Kidney glomerular epithelial cell (primary cell): ENCODE results near the gene MED19.
"Not testable (repeated sequence)": the region's sequence is repeated elsewhere in the genome, so short reads cannot be mapped to it uniquely, and the experiment has no call there.

Experiments
- DNase-seq: peaks from one replicate; lab custom pipeline; 2025; lab: John Stamatoyannopoulos, UW

The MED19 gene

DNA sequence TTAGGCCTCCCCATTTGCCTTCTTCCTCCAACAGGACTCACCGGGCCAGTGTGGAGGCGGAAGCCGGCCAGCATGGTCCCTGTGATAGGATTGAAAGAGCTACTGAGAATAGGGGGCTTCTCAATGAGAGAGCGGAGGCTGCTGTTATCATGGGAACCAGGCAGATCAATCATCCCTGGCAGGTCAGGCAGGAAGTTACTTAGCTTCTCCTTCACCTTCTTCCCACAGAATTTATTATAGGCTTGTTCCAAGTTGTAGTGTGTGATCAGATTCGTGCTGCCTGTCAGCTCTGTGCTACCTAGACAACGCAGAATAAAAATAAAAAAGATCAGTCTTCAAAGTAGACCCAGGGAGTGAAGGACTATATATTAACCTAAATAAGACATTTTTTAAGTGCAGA, 7.1 kb downstream of the MED19 start:
- no peak for DNase-seq

- DNase-seq: no peak
Measured at GRCh38 chr11:57703341-57703740, 8.7 kb downstream of the MED19 start.

DNA sequence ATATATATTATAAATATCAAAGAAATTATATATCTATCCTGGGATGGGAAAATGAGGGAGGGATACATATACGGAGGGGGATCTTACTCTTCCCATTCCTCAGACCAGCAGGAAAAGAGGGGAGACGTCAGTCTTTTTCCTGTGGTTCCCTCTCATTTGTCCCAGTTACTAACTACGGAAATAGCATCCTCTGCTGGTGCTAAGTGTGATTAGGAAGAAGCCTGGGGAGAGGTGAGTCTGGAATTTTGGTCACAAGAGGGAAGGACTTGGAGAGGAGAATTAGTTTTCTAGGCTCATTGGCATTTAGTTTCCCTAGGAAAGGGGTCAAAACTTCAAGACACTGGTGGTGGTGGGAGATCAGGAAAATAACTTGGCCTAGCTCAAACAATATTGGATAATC, 11.6 kb downstream of the MED19 start:
- DNase-seq: no peak

DNA sequence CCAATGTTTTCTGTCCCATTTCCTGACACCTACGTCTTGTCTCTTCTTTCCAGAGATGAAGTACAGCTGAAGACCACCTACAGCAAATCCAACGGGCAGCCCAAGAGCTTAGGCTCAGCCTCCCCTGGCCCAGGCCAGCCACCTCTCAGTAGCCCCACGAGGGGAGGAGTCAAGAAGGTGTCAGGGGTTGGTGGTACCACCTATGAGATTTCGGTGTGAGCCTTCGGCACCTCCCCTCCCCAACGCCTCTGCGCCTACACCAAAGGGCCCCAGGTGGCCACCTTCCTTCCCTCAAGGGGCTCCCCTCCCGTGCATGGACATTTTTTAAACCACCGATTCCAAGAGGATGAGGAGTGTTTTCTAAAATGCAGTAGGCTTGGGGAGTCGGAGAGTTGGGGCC, 12.2 kb downstream of the MED19 start:
- no peak for DNase-seq

GRCh38 chr11:57698843-57699365, 13.1 kb downstream of the MED19 start:
- DNase-seq: no peak

DNA sequence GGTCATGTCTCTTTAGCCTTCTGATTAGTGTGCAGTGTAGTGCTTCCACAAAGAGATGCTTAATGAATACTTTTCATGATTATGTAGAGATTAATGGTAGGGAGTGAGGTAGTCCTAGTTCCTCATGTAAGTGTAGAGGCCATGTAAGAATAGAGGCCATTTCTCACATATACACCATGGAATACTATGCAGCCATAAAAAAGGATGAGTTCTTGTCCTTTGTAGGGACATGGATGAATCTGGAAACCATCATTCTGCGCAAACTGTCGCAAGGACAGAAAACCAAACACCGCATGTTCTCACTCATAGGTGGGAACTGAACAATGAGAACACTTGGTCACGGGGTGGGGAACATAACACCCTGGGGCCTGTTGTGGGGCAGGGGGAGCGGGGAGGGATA, 21.5 kb downstream of the MED19 start:
- not testable (repeated sequence) for DNase-seq

DNA sequence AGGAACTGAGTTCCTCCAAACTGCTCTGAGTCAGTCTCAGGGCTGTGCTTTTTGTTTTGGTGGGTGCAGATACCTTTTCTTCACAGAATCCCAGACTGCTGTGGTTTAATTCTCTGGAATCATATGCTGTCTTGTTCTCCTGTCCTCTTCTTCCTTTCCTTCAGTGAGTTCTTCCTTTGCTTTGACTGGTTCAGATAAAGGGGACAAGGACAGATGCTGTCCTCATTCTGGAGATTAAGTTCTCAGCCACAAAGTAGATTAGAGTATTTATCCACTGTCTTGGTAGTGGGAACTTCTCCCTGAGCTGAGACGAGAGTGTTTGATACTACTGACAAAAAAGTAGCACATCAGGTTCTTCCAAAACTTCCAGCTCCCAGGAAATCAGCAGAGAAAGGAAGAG, 30.8 kb downstream of the MED19 start:
- DNase-seq: no peak

GRCh38 chr11:57680552-57680874, 31.5 kb downstream of the MED19 start:
- DNase-seq: peak; percentile 27

DNA sequence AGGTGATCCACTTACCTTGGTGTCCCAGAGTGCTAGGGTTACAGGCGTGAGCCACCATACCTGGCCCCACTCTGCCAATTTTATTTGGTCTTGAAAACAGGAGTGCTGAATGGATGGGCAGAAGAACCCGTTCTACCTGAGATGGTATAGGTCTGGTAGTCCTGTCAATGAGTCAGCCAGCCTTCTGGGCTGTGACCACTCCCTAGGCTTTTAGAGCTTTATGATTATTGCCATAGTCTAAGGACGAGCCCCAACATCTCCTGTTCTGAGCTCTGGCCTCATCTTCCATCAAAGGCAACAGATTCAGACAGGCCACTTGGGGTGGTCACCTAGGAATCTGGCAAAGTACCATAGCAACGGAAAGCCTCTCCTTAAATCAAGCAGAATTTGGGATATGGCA, 32.6 kb downstream of the MED19 start:
- DNase-seq: no peak

DNA sequence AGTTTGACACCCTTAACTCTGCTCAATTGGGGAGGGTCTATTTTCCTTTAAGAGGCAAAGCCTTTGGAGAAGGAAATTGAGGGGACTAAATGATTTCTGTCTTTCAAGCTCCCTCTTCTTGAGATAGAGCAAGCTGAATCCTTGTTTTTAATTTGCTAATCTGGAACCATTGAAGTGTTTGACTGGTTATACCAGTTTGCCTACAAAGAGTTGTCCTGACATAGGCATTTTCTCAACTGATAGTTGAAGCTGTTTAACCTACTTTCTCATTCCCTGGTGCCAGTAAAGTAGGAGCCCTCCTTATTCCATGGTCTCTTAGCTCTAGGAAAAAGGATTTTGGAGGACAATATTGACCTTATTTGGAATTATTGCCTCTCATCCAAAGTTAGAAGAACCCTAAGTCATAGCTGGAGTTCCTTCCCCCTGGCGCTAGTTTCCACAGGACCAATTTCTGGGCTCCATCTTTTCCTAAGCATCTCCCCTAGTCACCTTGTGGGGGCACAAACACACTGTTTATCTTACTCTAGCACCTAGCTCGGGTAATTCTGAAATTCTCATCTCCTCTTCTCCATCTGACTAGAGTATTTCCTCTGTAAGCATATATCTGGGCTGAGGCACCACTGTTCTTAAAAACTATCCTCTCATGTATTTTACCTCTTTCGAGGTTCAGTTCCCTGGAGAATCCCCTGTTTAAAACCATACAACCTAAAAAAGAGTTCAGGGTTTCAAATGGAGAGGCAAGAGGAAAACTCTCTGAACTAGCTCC, 36.7 kb downstream of the MED19 start:
- no peak for DNase-seq

- peak; percentile 63 for DNase-seq
Measured at GRCh38 chr11:57674251-57674650, 37.8 kb downstream of the MED19 start.

DNA sequence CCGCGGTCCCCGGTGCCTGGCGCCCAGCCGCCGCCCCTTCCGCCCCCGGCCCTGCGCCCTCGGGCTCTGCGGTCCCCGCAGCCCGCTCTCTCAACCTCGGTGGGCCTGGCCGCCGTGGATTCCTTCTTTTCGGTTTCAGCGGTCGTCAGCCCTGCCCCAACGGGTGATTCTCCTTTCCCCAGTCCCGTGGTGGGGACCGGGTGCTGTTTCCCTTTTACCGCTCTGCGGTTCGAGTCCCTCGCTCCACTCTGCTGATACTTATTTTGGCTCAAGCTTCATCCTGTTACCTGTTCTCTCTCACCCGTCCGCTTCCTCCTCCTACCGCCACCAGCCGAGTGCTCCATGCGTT, 43.6 kb downstream of the MED19 start:
- DNase-seq: no peak

GRCh38 chr11:57667736-57668433, 44.1 kb downstream of the MED19 start, which contains the start of gene ZDHHC5:
ZDHHC5 (plus strand) TSS chr11:57668114; CDS start chr11:57673091, 4,977 bp downstream.
- DNase-seq: peak; percentile 99

DNA sequence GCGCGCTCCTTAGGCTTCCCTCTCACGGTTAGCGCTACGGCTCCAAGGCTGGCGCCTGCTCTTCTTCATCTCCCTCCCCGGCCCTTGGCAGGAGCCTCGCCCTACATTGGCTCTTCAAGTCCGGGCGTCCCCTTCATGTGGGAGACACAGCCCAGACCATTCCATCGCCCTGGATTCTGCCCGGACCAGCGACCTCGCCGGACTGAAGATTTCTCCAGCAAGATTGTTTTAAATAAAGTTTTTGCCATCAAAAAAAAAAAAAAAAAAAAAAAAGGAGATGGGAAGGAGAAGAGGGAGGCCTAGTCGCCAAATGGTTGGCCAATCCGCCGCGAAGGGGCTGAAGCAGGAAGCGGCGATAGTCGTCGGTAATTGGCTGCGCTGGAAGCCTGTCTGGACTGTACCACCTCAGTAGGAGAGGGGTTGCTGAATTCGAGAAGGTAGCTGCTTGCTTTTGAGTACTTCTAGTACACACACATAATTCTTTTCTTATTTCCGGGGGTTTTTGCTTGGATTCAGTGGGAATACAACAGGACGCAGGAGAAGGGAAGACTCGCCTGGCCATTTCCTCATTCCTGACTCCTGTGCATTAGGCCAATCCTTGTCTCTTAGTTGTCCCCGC, 44.8 kb downstream of the MED19 start:
- DNase-seq: peak; percentile 99

DNA sequence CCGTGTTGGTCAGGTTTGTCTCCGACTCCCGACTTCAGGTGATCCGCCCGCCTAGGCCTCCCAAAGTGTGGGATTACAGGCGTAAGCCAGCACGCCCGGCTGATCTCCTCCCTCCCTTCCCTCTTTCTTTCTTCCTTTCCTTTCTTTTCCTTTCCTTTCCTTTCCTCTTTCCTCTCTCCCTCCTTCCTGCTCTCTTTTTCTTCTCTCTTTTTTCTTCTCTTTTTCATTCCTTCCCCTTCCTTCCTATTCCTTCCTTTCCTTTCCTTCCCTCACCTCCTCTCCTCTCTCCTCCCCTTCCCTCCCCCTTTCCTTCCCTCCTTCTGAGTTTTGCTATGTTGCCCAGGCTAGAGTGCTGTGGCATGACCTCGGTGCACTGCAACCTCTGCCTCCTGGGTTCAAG, 48.0 kb downstream of the MED19 start:
- no peak for DNase-seq

DNA sequence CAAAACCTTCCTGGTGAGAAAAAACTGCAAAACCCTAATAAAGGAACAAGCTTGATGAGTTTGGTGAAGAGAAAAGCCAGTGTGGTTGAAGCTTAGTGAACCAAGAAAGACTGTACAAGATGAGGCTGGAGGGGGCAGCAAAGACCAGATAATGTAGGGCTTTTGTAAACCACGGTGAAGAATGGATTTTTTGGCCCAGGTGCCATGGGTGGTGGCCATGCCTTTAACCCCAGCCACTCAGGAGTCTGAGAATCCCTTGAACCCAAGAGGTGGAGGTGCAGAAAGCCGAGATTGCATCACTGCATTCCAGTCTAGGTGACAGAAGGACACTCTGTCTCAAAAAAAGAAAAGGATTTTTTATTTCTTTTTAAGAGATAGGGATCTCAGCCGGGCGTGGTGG, 49.1 kb downstream of the MED19 start:
- no peak for DNase-seq

DNA sequence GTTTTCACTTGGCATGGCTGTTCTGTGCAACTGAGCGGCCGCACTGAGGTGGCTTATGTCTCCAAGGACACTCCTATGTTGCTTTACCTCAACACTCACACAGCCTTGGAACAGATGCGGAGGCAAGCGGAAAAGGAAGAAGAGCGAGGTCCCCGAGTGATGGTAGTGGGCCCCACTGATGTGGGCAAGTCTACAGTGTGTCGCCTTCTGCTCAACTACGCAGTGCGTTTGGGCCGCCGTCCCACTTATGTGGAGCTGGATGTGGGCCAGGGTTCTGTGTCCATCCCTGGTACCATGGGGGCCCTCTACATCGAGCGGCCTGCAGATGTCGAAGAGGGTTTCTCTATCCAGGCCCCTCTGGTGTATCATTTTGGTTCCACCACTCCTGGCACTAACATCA, 52.3 kb downstream of the MED19 start:
- DNase-seq: no peak

- DNase-seq: no peak
Measured at GRCh38 chr11:57658023-57658361, 54.0 kb downstream of the MED19 start.

- DNase-seq: peak; percentile 98
Measured at GRCh38 chr11:57657194-57658022, 54.6 kb downstream of the MED19 start, which contains the start of gene CLP1. CLP1 (plus strand) TSS chr11:57657762; CDS start chr11:57659477, 1,715 bp downstream.

GRCh38 chr11:57656885-57657193, 55.2 kb downstream of the MED19 start:
- DNase-seq: no peak
